ENCODE data around the gene BRD4. TPM values are rescaled to one million over a fixed set of nuclear protein-coding genes. Genes with fewer than 3 reads are reported as not detected.

BRD4 gene
- total RNA-seq, 4 donors from 2014 or later: 5.6 to 156 (median 16.6) TPM

GRCh38 chr19:15292847-15293582 lies 39.3 kb downstream of the BRD4 start:
- peak overlapping the region; percentile 36 to 38 for H3K27ac ChIP-seq
- H3K4me3 ChIP-seq: no peak overlapping the region
- no peak for DNase-seq
- peaks cover 26 to 37% of the 10 kb centered on the region in 2 donors for H3K4me1 ChIP-seq
- intact Hi-C loops (cut with DNase I; ENCODE audit: low total_unique reads): no loop called here
- no peaks in the 10 kb centered on the region for H3K9me3 ChIP-seq
- H3K36me3 ChIP-seq: no peaks in the 10 kb centered on the region
- TF ChIP-seq CTCF (IDR thresholded peaks at IDR 0.05) (no peak), POLR2A (IDR thresholded peaks at IDR 0.05) (no peak)
- no peaks in the 10 kb centered on the region for H3K27me3 ChIP-seq

DNA sequence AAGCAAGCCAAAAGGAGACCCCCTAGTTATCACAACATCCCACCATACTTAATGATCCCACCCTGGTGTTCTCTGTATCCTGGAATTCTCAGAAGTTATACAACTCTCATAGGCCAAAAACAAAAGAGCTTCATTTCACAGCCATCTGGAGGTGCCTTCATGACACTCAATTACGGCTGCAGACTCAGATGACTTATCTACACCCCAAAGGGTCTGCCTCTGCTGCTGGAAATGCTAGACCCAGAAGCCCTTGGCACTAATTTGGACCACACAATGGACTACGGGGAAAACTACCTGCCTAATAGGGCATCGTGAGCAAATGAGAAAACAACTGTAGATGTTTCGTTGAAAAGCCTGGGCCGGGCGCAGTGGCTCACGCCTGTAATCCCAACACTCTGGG lies 40.2 kb downstream of the BRD4 start:
- H3K27me3 ChIP-seq: no peaks in the 10 kb centered on the region
- H3K27ac ChIP-seq: no peak overlapping the region
- H3K9me3 ChIP-seq: no peaks in the 10 kb centered on the region
- no peak for DNase-seq
- peaks cover 22 to 39% of the 10 kb centered on the region in 2 donors for H3K4me1 ChIP-seq
- intact Hi-C loops (cut with DNase I; ENCODE audit: low total_unique reads): no loop called here
- no peaks in the 10 kb centered on the region for H3K36me3 ChIP-seq
- no peak for TF ChIP-seq CTCF (IDR thresholded peaks at IDR 0.05)
- no peak for TF ChIP-seq POLR2A (IDR thresholded peaks at IDR 0.05)
- H3K4me3 ChIP-seq: no peak overlapping the region

GRCh38 chr19:15291548-15292021 lies 40.8 kb downstream of the BRD4 start:
- Histone ChIP-seq H3K27ac (no peak overlapping the region), H3K36me3 (no peaks in the 10 kb centered on the region), H3K27me3 (no peaks in the 10 kb centered on the region), H3K4me1 (peaks cover 21 to 39% of the 10 kb centered on the region in 2 donors), H3K4me3 (no peak overlapping the region), H3K9me3 (no peaks in the 10 kb centered on the region)
- intact Hi-C loops (cut with DNase I; ENCODE audit: low total_unique reads): no loop called here
- no peak for TF ChIP-seq CTCF (IDR thresholded peaks at IDR 0.05)
- TF ChIP-seq POLR2A (IDR thresholded peaks at IDR 0.05): no peak
- no peak for DNase-seq

- no peak for TF ChIP-seq CTCF (IDR thresholded peaks at IDR 0.05)
- TF ChIP-seq POLR2A (IDR thresholded peaks at IDR 0.05): no peak
- no peaks in the 10 kb centered on the region for H3K9me3 ChIP-seq
- H3K27me3 ChIP-seq: no peaks in the 10 kb centered on the region
- peaks cover 21 to 39% of the 10 kb centered on the region in 2 donors for H3K4me1 ChIP-seq
- H3K4me3 ChIP-seq: no peak overlapping the region
- intact Hi-C loops (cut with DNase I; ENCODE audit: low total_unique reads): no loop called here
- DNase-seq: no peak
- H3K27ac ChIP-seq: no peak overlapping the region
- no peaks in the 10 kb centered on the region for H3K36me3 ChIP-seq
Observed at GRCh38 chr19:15291089-15291488, 41.2 kb downstream of the BRD4 start.

GRCh38 chr19:15290166-15290565 lies 42.2 kb downstream of the BRD4 start:
- intact Hi-C loops (cut with DNase I; ENCODE audit: low total_unique reads): no loop called here
- Histone ChIP-seq H3K4me3 (no peak overlapping the region), H3K9me3 (no peaks in the 10 kb centered on the region), H3K27me3 (no peaks in the 10 kb centered on the region), H3K36me3 (no peaks in the 10 kb centered on the region), H3K4me1 (peaks cover 24 to 39% of the 10 kb centered on the region in 2 donors), H3K27ac (no peak overlapping the region)
- TF ChIP-seq CTCF (IDR thresholded peaks at IDR 0.05) (no peak), POLR2A (IDR thresholded peaks at IDR 0.05) (no peak)
- DNase-seq: no peak
